DOHH2 (cell line): Measurements from ENCODE around the gene PTPN5.

ENCODE experiments used
- EZH2phosphoT487 ChIP-seq: fragments of 200-600 bp; sonication (generic); IDR thresholded peaks from 2 replicates; pipeline ENCODE4 v1.6.1; 2017; ENCODE audit warnings: borderline replicate concordance, mild to moderate bottlenecking, antibody characterized with exemption, low read length, moderate library complexity, mixed read lengths
- TF ChIP-seq, protein P1 (sequence below): fragments of 200-600 bp; sonication (generic); IDR thresholded peaks from one replicate; pipeline ENCODE4 v1.5.1; 2014; ENCODE audit warnings: antibody characterized with exemption, mild to moderate bottlenecking, low read depth, low read length; ENCODE audit not compliant: poor library complexity, severe bottlenecking

DNA sequence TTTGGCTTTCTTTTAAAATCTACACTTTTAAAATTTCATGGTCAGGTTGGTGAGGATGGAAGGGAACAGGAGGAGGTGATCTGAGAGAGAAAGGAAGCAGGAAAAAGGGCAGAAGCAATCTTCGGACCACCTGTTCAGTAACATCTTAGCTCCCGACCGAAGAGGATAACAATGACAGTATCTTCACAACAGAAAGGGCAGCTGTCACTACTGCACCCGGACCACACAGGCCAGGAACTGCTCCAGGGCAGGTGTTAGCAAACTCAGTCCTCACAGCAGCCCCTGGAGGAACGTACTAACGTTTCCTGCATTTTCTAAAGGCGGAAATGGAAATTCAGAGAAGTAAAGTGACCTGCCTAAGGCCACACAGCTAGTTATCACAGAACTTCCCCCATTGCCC lies 16.8 kb downstream of the PTPN5 start:
- TF ChIP-seq, protein P1, sequence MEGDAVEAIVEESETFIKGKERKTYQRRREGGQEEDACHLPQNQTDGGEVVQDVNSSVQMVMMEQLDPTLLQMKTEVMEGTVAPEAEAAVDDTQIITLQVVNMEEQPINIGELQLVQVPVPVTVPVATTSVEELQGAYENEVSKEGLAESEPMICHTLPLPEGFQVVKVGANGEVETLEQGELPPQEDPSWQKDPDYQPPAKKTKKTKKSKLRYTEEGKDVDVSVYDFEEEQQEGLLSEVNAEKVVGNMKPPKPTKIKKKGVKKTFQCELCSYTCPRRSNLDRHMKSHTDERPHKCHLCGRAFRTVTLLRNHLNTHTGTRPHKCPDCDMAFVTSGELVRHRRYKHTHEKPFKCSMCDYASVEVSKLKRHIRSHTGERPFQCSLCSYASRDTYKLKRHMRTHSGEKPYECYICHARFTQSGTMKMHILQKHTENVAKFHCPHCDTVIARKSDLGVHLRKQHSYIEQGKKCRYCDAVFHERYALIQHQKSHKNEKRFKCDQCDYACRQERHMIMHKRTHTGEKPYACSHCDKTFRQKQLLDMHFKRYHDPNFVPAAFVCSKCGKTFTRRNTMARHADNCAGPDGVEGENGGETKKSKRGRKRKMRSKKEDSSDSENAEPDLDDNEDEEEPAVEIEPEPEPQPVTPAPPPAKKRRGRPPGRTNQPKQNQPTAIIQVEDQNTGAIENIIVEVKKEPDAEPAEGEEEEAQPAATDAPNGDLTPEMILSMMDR: no peak
- no peak for TF ChIP-seq EZH2phosphoT487
